GM12892 (cell line): ENCODE results near the gene DRC7.
A peak's percentile ranks its signal among the peaks of the same experiment; 100 is the strongest.

Experiments used
- DNase-seq: peaks from one replicate; pipeline ENCODE4 v3.0.0; 2011; ENCODE audit not compliant: insufficient read length
- FAIRE-seq: peaks from 2 replicates; lab custom pipeline; 2011; peaks lifted over from hg19 to GRCh38; lab: Jason Lieb, UNC
- POLR2A ChIP-seq: IDR thresholded peaks from 2 replicates; pipeline ENCODE4 v1.6.1; 2011; ENCODE audit warnings: low read depth, low read length, control low read depth
- POLR2AphosphoS5 ChIP-seq: IDR thresholded peaks from 2 replicates; pipeline ENCODE4 v1.6.1; 2011; ENCODE audit warnings: low read depth, low read length, control low read depth
- TAF1 ChIP-seq: IDR thresholded peaks from 2 replicates; pipeline ENCODE4 v1.6.1; 2011; ENCODE audit warnings: low read depth, mild to moderate bottlenecking, control low read depth, low read length, borderline replicate concordance

The DRC7 gene

DNA sequence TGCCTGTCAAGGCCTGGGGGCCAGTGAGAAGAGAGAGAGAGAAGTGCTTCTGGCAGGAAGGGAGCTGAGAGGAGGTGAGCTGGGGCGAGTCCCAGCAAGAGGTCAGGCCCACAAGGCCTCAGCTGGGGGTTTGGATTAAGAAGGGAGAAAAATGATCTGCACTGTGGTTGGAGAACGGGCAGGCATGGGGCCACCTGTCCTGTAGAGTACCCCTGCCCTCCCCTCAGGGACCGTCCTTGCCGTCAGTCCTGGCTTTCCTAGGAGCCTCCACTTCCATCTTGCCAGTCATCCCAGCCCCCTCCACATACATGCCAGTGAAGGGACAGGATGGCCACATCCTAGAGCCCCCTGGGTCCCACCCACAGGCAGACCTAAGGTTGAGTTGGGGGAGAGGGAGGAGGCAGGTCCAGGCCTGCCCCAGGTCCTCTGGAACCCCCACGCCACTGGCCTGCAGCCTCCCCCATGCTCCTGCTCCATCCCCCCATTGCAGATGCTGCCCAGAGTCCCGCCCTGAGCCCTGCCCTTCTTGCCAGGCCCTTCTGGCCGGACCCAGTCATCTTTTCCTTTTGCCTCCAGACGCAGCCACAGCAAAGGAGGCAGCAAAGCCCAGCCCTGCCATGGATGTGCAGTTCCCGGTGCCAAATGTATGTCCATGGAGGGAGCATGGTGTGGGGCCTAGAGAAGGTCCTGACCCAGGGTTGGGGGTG is 59.9 kb downstream of the DRC7 start:
- FAIRE-seq: no peak
- TF ChIP-seq TAF1 (no peak), POLR2AphosphoS5 (no peak), POLR2A (no peak)
- DNase-seq: no peak

- FAIRE-seq: no peak
Observed at GRCh38 chr16:57755061-57755684, 60.6 kb downstream of the DRC7 start.

DNA sequence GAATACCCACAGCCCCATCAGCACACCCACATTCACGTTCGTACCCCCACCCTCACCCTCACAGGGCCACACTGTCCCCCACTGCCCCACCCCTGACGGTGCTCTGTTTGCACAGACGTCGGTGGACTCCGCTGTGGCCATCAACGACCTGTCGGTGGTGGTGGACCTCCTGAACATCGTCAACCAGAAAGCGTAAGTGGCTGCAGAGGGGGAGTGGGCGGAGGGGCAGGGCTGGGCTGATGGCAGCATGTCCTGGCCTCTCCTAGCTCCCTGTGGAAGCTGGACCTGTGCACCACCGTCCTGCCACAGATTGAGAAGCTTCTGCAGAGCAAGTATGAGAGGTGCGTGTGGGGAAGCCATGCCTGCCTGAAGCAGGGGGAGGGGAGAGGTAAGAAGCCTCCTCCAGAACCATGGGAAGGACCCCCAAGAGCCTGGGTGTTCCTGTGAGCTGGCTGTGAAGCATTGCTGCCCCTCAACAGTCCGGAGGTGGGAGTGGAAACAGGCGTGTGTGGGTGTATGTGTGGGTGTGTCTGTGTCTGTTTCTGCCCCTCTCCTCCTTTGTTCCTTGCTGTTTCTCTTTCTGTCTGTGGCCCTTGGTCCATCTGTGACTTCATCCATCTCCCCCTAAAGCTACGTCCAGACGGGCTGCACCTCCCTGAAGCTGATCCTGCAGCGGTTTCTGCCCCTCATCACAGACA is 61.3 kb downstream of the DRC7 start:
- FAIRE-seq: no peak
- no peak for DNase-seq
- TF ChIP-seq POLR2AphosphoS5 (no peak), POLR2A (no peak), TAF1 (no peak)

More at GRCh38 chr16:57755061-57755684, 60.6 kb downstream of the DRC7 start:
- DNase-seq: no peak
- TF ChIP-seq POLR2A: no peak

DNA sequence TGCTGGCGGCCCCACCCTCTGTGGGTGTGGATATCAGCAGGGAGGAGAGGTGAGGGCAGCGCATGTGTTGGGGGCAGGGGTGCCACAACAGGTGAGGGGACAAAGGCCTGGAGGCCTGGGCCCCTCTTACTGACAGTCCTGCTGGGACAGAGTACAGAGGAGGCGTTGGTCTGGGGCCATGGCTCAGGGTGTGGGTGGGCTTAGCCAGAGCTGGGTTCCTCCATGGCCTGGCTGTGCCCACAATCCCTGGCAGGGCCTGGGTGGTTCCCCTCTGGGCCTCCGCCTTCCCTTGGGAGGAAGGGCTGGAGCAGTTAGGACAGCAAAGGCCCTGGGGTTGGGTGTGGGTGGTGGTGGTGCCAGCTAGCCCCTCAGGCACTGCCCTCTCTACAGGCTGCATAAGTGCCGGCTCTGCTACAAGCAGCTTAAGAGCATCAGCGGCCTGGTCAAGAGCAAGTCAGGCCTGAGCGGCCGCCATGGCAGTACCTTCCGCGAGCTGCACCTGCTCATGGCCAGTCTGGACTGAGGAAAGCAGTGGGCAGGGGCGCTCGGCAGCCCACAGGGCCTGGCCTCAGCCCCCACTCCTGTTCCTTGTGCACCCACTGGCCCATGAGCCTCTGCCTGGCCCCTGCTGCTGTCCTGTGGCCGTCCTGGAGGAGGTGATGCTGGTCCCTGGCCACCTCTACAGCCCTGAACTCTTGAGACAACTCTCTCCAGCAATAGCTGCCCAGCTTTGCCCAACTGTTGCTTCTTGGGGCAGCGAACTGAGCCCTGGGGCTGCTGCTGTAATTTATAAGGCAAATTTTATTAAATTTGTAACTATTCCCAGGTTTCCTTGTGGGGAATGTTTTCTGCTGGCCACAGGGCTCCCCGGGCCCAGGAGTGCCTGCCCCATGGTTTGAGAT is 62.1 kb downstream of the DRC7 start:
- DNase-seq (no peak), FAIRE-seq (no peak)
- TF ChIP-seq POLR2A (no peak), TAF1 (no peak)

DNA sequence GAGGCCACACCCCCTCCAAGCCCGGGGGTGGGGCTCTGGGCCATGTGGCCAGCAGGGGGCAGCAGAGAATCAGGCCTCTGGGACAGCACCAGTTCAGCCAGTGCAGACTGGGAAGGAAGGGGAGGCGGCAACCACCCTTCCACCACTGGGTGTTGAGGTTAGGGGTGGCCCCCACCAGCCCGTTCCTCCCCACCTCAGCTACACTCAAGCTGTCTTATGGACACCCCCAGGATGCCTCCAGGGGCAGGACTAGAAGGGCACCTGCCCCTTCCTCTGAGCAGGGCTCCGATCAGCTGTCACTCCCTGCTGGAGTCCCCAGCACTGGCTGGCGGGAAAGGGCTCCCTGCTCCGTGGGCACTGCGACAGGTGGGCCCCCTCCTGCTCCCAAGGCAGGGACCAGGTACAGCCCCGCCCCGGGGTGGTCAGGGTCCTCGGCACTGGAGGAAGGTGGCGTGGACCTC is 62.8 kb downstream of the DRC7 start:
- TF ChIP-seq POLR2AphosphoS5: no peak
- no peak for TF ChIP-seq POLR2A
- DNase-seq: peak; percentile 99
- FAIRE-seq: peak; percentile 88

DNA sequence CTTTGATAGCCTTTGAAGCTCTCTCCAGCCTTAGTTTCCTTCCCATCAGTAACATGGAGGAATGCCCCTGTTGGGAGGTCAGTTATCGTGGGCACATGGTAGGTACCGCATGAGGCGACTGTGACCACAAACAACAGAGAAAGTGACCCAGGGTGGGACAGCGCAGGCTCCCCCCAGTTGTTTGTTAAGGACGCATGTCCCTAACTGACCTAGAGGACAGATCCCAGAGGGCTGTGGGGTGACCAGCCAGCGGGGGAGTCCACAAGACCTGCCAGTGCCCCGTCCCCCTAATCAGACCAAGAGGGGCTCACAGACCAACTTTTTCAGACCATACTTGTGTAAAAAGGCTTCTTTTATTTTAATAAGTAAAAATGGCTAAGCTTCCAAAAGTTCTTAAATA is 63.3 kb downstream of the DRC7 start:
- TF ChIP-seq POLR2AphosphoS5 (no peak), TAF1 (no peak), POLR2A (no peak)
- no peak for DNase-seq
- no peak for FAIRE-seq

GRCh38 chr16:57758331-57759117 is 63.9 kb downstream of the DRC7 start:
- FAIRE-seq (no peak), DNase-seq (no peak)
- TF ChIP-seq POLR2A (no peak), POLR2AphosphoS5 (no peak), TAF1 (no peak)

DNA sequence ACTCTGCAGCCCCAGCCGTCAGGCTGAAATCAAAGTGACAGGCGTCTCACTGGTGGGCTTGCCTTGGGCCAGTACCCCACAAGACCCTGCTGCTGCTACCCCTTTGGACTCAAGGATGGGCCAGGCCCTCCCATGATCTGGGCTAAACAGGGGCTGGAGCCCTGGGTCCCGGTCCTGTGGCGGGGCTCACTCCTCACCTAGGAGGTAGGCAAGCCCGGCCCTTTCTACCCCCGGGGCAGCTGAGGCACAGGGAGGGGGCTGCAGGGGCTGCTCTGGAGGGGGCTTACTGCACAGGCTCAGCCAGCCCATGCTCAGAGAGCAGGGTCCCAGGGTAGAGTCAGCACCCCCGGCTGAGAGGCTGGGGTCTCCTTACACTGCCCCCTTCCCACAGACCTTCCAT is 64.5 kb downstream of the DRC7 start:
- TF ChIP-seq TAF1: no peak
- no peak for TF ChIP-seq POLR2AphosphoS5
- no peak for TF ChIP-seq POLR2A
- DNase-seq (no peak), FAIRE-seq (no peak)

DNA sequence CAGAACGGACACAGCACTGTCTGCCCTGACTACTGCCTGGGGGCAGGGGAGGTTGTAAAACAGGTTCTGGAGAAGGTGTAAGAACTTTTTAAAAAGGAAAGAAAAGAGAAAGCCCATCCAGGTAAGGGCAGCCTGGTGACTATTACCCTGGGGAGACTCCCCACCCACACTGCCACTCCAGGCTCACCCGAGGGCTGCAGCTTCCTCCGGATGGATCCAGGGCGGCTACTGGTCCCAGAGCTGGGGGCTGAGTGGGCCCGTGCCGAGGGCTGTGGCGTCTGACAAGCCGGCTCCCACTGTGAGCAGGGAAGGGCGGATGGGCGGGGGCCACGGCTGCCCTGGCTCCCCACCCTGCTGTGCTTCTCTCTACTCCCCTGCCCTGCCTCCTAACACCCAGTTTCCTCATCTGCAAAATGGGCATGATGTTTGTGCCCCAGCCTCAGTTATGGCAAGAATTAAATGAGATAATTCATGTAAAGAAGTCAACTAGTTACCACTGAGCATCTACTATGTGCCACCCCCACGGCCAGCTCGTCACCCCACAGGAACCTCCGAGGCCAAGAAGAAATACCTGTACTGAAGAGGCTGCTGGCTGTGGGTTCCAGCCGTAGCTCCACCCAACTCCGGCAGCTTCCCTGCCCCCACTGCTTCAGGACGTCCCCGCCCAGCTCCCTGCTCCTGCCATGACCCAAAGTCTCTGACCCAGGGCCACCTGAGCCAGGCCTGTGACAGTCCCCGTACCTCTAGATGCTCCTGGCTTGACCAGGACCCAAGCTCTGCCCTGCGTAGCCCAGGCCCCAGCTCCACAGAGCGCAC is 65.1 kb downstream of the DRC7 start:
- no peak for FAIRE-seq
- no peak for DNase-seq

More for the DNA sequence above, 65.1 kb downstream of the DRC7 start:
- TF ChIP-seq POLR2A (no peak), TAF1 (no peak), POLR2AphosphoS5 (no peak)
